Vagina (tissue), 2 donors: ENCODE results near the gene PTPN4. TPM values are rescaled to one million over a fixed set of nuclear protein-coding genes. Genes with fewer than 3 reads are reported as not detected.

Experiments used
- DNase-seq, 2 donors: peaks; one replicate each; pipeline ENCODE4 v3.0.0-alpha.2; 2017; ENCODE audit errors: extremely low spot score in 2 of 2
- H3K27ac ChIP-seq: fragments of 200-600 bp; sonication (generic); one replicate; pipeline ENCODE4 v1.5.1; 2019
- H3K27me3 ChIP-seq: fragments of 200-600 bp; sonication (generic); one replicate; pipeline ENCODE4 v1.5.1; 2019
- H3K36me3 ChIP-seq, 2 donors: fragments of 200-600 bp; sonication (generic); one replicate each; pipeline ENCODE4 v1.5.1; 2017 to 2019
- H3K4me1 ChIP-seq: fragments of 200-600 bp; sonication (generic); one replicate; pipeline ENCODE4 v1.5.1; 2019
- H3K4me3 ChIP-seq, 2 donors: fragments of 200-600 bp; sonication (generic); 1 replicate in 1 of 2; 2 replicates in 1 of 2; pipeline ENCODE4 v1.5.1; 2016 to 2019
- H3K9me3 ChIP-seq: fragments of 200-600 bp; sonication (generic); one replicate; pipeline ENCODE4 v1.5.1; 2019
- POLR2A ChIP-seq, 2 donors: fragments of 450-650 bp; IDR thresholded peaks; one replicate each; pipeline ENCODE4 v1.6.1; 2017; ENCODE audit warnings: antibody characterized with exemption in 2 of 2, mild to moderate bottlenecking in 2 of 2, moderate library complexity in 2 of 2
- POLR2AphosphoS5 ChIP-seq, 2 donors: sonication (generic); formaldehyde crosslinking; IDR thresholded peaks; one replicate each; pipeline ENCODE4 v1.9.0; 2017; ENCODE audit warnings: antibody characterized with exemption in 2 of 2, mild to moderate bottlenecking in 2 of 2, low read depth in 1 of 2; ENCODE audit not compliant: insufficient read depth in 1 of 2
- intact Hi-C: fragments of 100-400 bp; cut with DNase I; formaldehyde crosslinking; loops from one replicate; pipeline ENCODE4 v1.15.1; 2023
- total RNA-seq: library from RNA; depleted of rRNA; stranded (reverse); fragments of >200 nt; gene quantifications from one replicate; pipeline ENCODE4 v1.2.3, GENCODE V29; 2016
- TF ChIP-seq, protein P1 (sequence below), 3 experiments: fragments of 450-650 bp in 2 of 3; fragments of 200-600 bp in 1 of 3; sonication (generic) in 1 of 3; IDR thresholded peaks; one replicate each; pipeline ENCODE4 v1.5.1; 2017 to 2019; ENCODE audit warnings: antibody characterized with exemption in 3 of 3, mild to moderate bottlenecking in 2 of 3, moderate library complexity in 2 of 3

Gene PTPN4
- total RNA-seq, 1 donor from 2014 or later: 31.7 TPM

DNA sequence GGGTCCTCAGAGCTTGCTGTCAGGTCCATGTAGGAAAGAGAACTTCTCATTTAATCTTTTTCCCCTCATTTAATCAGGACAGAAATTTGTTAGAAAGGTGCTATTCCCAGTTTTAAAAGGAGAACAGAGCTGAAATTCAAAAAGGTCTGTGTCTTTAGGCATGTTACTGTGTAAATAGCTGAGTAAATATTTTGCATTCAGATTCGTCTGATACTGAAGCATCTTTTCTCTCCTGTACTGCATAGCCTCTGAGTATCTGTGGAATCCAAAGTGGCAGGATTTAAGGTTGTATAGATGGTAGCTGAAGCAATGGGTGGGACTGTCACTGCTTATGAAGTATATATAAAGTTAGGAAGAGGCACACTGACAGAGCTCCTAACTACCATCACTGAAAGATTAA, 9.0 kb downstream of the PTPN4 start:
- Histone ChIP-seq H3K27me3 (no peaks in the 10 kb centered on the region), H3K36me3 (no peaks in the 10 kb centered on the region), H3K4me3 (no peak overlapping the region), H3K27ac (no peak overlapping the region), H3K4me1 (peaks cover 13% of the 10 kb centered on the region), H3K9me3 (no peaks in the 10 kb centered on the region)
- DNase-seq: no peak
- no peak for TF ChIP-seq POLR2AphosphoS5 (IDR thresholded peaks at IDR 0.05; ENCODE audit: insufficient read depth in 1 of 2, low read depth in 1 of 2)
- TF ChIP-seq POLR2A (IDR thresholded peaks at IDR 0.05): no peak
- TF ChIP-seq, protein P1, sequence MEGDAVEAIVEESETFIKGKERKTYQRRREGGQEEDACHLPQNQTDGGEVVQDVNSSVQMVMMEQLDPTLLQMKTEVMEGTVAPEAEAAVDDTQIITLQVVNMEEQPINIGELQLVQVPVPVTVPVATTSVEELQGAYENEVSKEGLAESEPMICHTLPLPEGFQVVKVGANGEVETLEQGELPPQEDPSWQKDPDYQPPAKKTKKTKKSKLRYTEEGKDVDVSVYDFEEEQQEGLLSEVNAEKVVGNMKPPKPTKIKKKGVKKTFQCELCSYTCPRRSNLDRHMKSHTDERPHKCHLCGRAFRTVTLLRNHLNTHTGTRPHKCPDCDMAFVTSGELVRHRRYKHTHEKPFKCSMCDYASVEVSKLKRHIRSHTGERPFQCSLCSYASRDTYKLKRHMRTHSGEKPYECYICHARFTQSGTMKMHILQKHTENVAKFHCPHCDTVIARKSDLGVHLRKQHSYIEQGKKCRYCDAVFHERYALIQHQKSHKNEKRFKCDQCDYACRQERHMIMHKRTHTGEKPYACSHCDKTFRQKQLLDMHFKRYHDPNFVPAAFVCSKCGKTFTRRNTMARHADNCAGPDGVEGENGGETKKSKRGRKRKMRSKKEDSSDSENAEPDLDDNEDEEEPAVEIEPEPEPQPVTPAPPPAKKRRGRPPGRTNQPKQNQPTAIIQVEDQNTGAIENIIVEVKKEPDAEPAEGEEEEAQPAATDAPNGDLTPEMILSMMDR (IDR thresholded peaks at IDR 0.05): no peak
- intact Hi-C loops: loop anchor here (10.0 kb wide), 1 partner anchor 46 kb away; no protein-coding TSS in a partner anchor

DNA sequence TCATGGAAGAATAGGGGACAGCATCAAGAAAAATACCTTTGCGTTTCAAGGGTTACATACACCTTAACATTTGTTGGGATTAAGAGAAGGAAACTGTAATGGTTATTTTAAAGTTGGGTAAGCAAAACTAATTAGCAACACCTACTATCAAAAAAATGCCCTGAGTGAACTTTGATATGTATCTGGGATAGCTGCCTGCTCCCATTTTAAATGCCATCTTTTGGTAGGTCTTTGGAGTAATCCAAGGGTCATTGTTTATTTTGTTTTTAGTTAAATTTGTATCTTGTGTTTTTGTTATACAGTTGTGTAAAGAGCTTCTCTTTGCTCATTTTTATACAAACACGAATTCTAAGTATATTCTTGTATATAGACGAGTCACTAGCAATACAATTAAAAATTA, 9.9 kb downstream of the PTPN4 start:
- no peaks in the 10 kb centered on the region for H3K27me3 ChIP-seq
- H3K4me3 ChIP-seq: no peak overlapping the region
- H3K9me3 ChIP-seq: no peaks in the 10 kb centered on the region
- peaks cover 8% of the 10 kb centered on the region for H3K4me1 ChIP-seq
- TF ChIP-seq, protein P1 (IDR thresholded peaks at IDR 0.05): no peak
- TF ChIP-seq POLR2A (IDR thresholded peaks at IDR 0.05) (no peak), POLR2AphosphoS5 (IDR thresholded peaks at IDR 0.05; ENCODE audit: insufficient read depth in 1 of 2, low read depth in 1 of 2) (no peak)
- no peaks in the 10 kb centered on the region for H3K36me3 ChIP-seq
- DNase-seq: no peak
- no peak overlapping the region for H3K27ac ChIP-seq
- intact Hi-C loops: loop anchor here (10.0 kb wide), 1 partner anchor 45 kb away; no protein-coding TSS in a partner anchor

DNA sequence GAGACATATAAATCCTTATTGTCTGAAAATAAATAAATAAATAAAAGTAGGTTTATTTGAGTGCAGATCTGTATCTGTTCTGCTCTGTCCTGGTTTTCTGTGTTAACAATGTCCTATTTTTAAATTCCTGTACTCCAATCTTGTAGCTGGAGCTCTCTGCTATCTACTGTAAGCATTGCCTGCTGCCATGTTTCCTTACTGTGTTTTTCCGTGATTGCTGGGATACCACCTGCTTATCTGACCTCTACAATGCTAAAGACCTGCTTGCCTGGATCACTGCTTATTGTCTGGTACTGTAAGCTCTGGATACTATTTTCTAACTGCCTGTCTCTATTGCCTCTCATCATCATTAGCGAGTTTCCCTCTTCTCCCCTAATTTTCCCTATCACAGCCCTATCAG, 11.6 kb downstream of the PTPN4 start:
- H3K36me3 ChIP-seq: no peaks in the 10 kb centered on the region
- no peaks in the 10 kb centered on the region for H3K4me1 ChIP-seq
- no peak for TF ChIP-seq POLR2AphosphoS5 (IDR thresholded peaks at IDR 0.05; ENCODE audit: insufficient read depth in 1 of 2, low read depth in 1 of 2)
- no peak for TF ChIP-seq POLR2A (IDR thresholded peaks at IDR 0.05)
- TF ChIP-seq, protein P1 (IDR thresholded peaks at IDR 0.05): no peak
- intact Hi-C loops: no loop called here
- no peak overlapping the region for H3K4me3 ChIP-seq
- no peaks in the 10 kb centered on the region for H3K27me3 ChIP-seq
- no peak for DNase-seq
- H3K9me3 ChIP-seq: no peaks in the 10 kb centered on the region
- H3K27ac ChIP-seq: no peak overlapping the region

DNA sequence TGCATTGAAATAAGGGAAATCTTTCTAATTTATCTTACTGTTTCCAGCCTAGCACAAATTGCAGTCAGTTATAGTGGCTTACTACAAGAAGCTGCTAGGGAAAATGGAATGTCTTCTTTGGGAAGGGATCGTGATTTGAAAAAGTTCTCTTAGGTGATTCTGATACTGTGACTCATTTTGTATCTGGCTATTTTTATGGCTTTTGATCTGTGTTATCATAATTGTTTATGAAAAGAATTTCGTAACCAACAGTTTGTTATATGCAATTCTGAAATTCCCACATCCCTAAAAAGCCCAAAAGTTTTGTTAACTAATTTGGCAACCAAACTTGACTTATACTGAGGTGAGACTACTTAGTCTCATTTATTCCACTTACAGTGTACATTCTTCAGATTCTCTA, 12.4 kb downstream of the PTPN4 start:
- Histone ChIP-seq H3K27ac (no peak overlapping the region), H3K4me3 (no peak overlapping the region), H3K9me3 (no peaks in the 10 kb centered on the region), H3K36me3 (no peaks in the 10 kb centered on the region), H3K27me3 (no peaks in the 10 kb centered on the region), H3K4me1 (no peaks in the 10 kb centered on the region)
- intact Hi-C loops: no loop called here
- TF ChIP-seq, protein P1 (IDR thresholded peaks at IDR 0.05): no peak
- no peak for TF ChIP-seq POLR2A (IDR thresholded peaks at IDR 0.05)
- TF ChIP-seq POLR2AphosphoS5 (IDR thresholded peaks at IDR 0.05; ENCODE audit: insufficient read depth in 1 of 2, low read depth in 1 of 2): no peak
- no peak for DNase-seq

DNA sequence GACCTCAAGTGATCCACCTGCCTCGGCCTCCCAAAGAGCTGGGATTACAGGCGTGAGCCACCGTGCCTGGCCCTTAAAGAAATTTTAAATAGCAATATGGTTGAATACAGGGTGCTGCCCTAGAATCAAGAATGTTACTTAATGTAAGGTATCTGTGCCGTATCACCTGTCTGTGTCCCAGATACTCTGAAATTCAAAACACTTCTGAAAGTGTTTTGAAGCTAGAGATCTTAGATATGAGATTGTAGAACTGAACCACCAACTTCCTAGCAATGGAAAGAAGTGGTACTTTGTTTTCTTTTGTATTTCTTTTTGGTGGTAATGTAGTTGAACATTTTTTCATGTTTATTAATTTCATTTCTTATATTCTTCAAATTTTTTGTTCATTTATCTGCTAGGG, 13.0 kb downstream of the PTPN4 start:
- no peaks in the 10 kb centered on the region for H3K36me3 ChIP-seq
- TF ChIP-seq POLR2A (IDR thresholded peaks at IDR 0.05): no peak
- TF ChIP-seq, protein P1 (IDR thresholded peaks at IDR 0.05): no peak
- intact Hi-C loops: no loop called here
- no peak overlapping the region for H3K4me3 ChIP-seq
- no peaks in the 10 kb centered on the region for H3K27me3 ChIP-seq
- DNase-seq: no peak
- H3K27ac ChIP-seq: no peak overlapping the region
- no peaks in the 10 kb centered on the region for H3K9me3 ChIP-seq
- H3K4me1 ChIP-seq: no peaks in the 10 kb centered on the region
